H9 (cell line): ENCODE results near the gene KIAA1549. TPM values are rescaled to one million over a fixed set of nuclear protein-coding genes. Genes with fewer than 3 reads are reported as not detected.
A peak's percentile ranks its signal among the peaks of the same experiment; 100 is the strongest.

Experiments
- DNase-seq: peaks from one replicate; pipeline ENCODE4 v3.0.0-alpha.2; 2017
- H2AFZ ChIP-seq: one replicate; pipeline ENCODE4 v1.6.1; 2013; ENCODE audit warnings: mild to moderate bottlenecking, low read length, control low read depth, moderate library complexity
- H2AK5ac ChIP-seq: 2 replicates; pipeline ENCODE4 v1.6.1; 2013; ENCODE audit warnings: low read length, control low read depth, mixed read lengths; ENCODE audit not compliant: insufficient read length
- H2BK120ac ChIP-seq: one replicate; pipeline ENCODE4 v1.6.1; 2013; ENCODE audit warnings: low read depth, mild to moderate bottlenecking, low read length, control low read depth, inconsistent platforms; ENCODE audit not compliant: poor library complexity, severe bottlenecking
- H2BK12ac ChIP-seq: 2 replicates; pipeline ENCODE4 v1.6.1; 2013; ENCODE audit warnings: low read length, control low read depth, mixed read lengths, low read depth; ENCODE audit not compliant: insufficient read length
- H2BK15ac ChIP-seq: 2 replicates; pipeline ENCODE4 v1.6.1; 2013; ENCODE audit warnings: low read depth, low read length, control low read depth
- H2BK20ac ChIP-seq: one replicate; pipeline ENCODE4 v1.6.1; 2013; ENCODE audit warnings: low read depth, mild to moderate bottlenecking, low read length, control low read depth, inconsistent platforms; ENCODE audit not compliant: poor library complexity, severe bottlenecking
- H2BK5ac ChIP-seq: 2 replicates; pipeline ENCODE4 v1.6.1; 2013; ENCODE audit warnings: low read length, control low read depth, mixed read lengths; ENCODE audit not compliant: insufficient read length
- H3K14ac ChIP-seq: 2 replicates; pipeline ENCODE4 v1.6.1; 2013; ENCODE audit warnings: low read length, control low read depth; ENCODE audit not compliant: insufficient read depth
- H3K18ac ChIP-seq: 2 replicates; pipeline ENCODE4 v1.6.1; 2013; ENCODE audit warnings: low read depth, mild to moderate bottlenecking, mixed read lengths, low read length, control low read depth; ENCODE audit not compliant: insufficient read length
- H3K23ac ChIP-seq: 2 replicates; pipeline ENCODE4 v1.6.1; 2013; ENCODE audit warnings: low read length, control low read depth, mixed read lengths, low read depth; ENCODE audit not compliant: insufficient read length
- H3K23me2 ChIP-seq: 2 replicates; pipeline ENCODE4 v1.6.1; 2013; ENCODE audit warnings: low read depth, mild to moderate bottlenecking, mixed read lengths, low read length, control low read depth; ENCODE audit not compliant: insufficient read length, poor library complexity, severe bottlenecking
- H3K27ac ChIP-seq: 2 replicates; pipeline ENCODE4 v1.5.1; 2013; ENCODE audit warnings: low read length, control low read depth, mixed read lengths, low read depth; ENCODE audit not compliant: insufficient read length
- H3K27me3 ChIP-seq: 2 replicates; pipeline ENCODE4 v1.6.1; 2013; ENCODE audit warnings: low read length, control low read depth, inconsistent platforms; ENCODE audit not compliant: insufficient read depth
- H3K4ac ChIP-seq: 2 replicates; pipeline ENCODE4 v1.6.1; 2013; ENCODE audit warnings: low read depth, mild to moderate bottlenecking, control low read depth, inconsistent platforms, low read length, moderate library complexity
- H3K4me1 ChIP-seq: 2 replicates; pipeline ENCODE4 v1.6.1; 2013; ENCODE audit warnings: low read length, control low read depth, inconsistent platforms; ENCODE audit not compliant: insufficient read depth
- H3K4me2 ChIP-seq: 2 replicates; pipeline ENCODE4 v1.6.1; 2013; ENCODE audit warnings: low read length, control low read depth, mixed read lengths; ENCODE audit not compliant: insufficient read length, insufficient read depth
- H3K56ac ChIP-seq: 2 replicates; pipeline ENCODE4 v1.6.1; 2013; ENCODE audit warnings: low read depth, mild to moderate bottlenecking, mixed read lengths, low read length, control low read depth; ENCODE audit not compliant: insufficient read length
- H3K79me1 ChIP-seq: 2 replicates; pipeline ENCODE4 v1.6.1; 2013; ENCODE audit warnings: low read depth, mild to moderate bottlenecking, moderate library complexity, low read length, control low read depth, inconsistent platforms; ENCODE audit not compliant: insufficient read depth, poor library complexity, severe bottlenecking
- H3K79me2 ChIP-seq: 2 replicates; pipeline ENCODE4 v1.6.1; 2013; ENCODE audit warnings: low read length, control low read depth, inconsistent platforms; ENCODE audit not compliant: insufficient read depth
- H3K9ac ChIP-seq: 2 replicates; pipeline ENCODE4 v1.6.1; 2013; ENCODE audit warnings: low read length, control low read depth, mixed read lengths; ENCODE audit not compliant: insufficient read length; ENCODE audit errors: extremely low read depth
- H3K9me3 ChIP-seq: one replicate; pipeline ENCODE4 v1.6.1; 2013; ENCODE audit warnings: low read depth, low read length, inconsistent platforms; ENCODE audit not compliant: control insufficient read depth
- H3T11ph ChIP-seq: one replicate; pipeline ENCODE4 v1.6.1; 2013; ENCODE audit warnings: mild to moderate bottlenecking, low read length, control low read depth, inconsistent platforms
- H4K20me1 ChIP-seq: one replicate; pipeline ENCODE4 v1.6.1; 2013; ENCODE audit not compliant: control insufficient read depth, insufficient read length, insufficient read depth
- H4K5ac ChIP-seq: 2 replicates; pipeline ENCODE4 v1.6.1; 2013; ENCODE audit warnings: low read depth, mild to moderate bottlenecking, mixed read lengths, low read length, control low read depth; ENCODE audit not compliant: insufficient read length
- H4K8ac ChIP-seq: replicated peaks from 2 replicates; pipeline ENCODE4 v1.6.1; 2013; ENCODE audit warnings: low read length, control low read depth, mixed read lengths, low read depth; ENCODE audit not compliant: insufficient read length
- H4K91ac ChIP-seq: 2 replicates; pipeline ENCODE4 v1.6.1; 2013; ENCODE audit warnings: low read depth, mild to moderate bottlenecking, moderate library complexity, mixed read lengths, low read length, control low read depth; ENCODE audit not compliant: insufficient read length
- H3K27ac Mint-ChIP-seq, 3 experiments: 2 replicates in 2 of 3; 3 replicates in 1 of 3; pipeline ENCODE4 v1.8.0; 2020 to 2021; ENCODE audit warnings: mixed read lengths in 3 of 3, mild to moderate bottlenecking in 1 of 3, moderate library complexity in 1 of 3
- H3K27me3 Mint-ChIP-seq: 2 replicates; pipeline ENCODE4 v1.8.0; 2021; ENCODE audit warnings: low read depth, mild to moderate bottlenecking, moderate library complexity, mixed read lengths
- H3K36me3 Mint-ChIP-seq, 3 experiments: 2 replicates in 2 of 3; 3 replicates in 1 of 3; pipeline ENCODE4 v1.8.0; 2020 to 2021; ENCODE audit warnings: low read depth in 3 of 3, mixed read lengths in 3 of 3; ENCODE audit not compliant: insufficient read depth in 1 of 3
- H3K4me1 Mint-ChIP-seq, 2 experiments: 2 replicates each; pipeline ENCODE4 v1.8.0; 2020; ENCODE audit warnings: mixed read lengths in 2 of 2
- H3K4me3 Mint-ChIP-seq, 2 experiments: 2 replicates in 1 of 2; 3 replicates in 1 of 2; pipeline ENCODE4 v1.8.0; 2020 to 2021; ENCODE audit warnings: mild to moderate bottlenecking in 2 of 2, mixed read lengths in 2 of 2, moderate library complexity in 1 of 2
- H3K9me3 Mint-ChIP-seq, 2 experiments: 2 replicates in 1 of 2; 3 replicates in 1 of 2; pipeline ENCODE4 v1.8.0; 2020; ENCODE audit warnings: mild to moderate bottlenecking in 2 of 2, mixed read lengths in 2 of 2, moderate library complexity in 1 of 2
- WGBS: extraction: QIAGEN DNeasy Blood & Tissue Kit; methylation state at CpG from one replicate; pipeline ENCODE4 v1.1.7; 2013; ENCODE audit warnings: missing lambda C conversion rate, low lambda C conversion rate, mixed read lengths; ENCODE audit not compliant: insufficient read length; ENCODE audit errors: extremely low coverage; 5-methylcytosine and 5-hydroxymethylcytosine counted together
- total RNA-seq: library from RNA; stranded (reverse); gene quantifications from 2 replicates; pipeline ENCODE4 v1.2.1, GENCODE V29; 2021
- TF ChIP-seq, protein P1 (sequence below): fragments of 200-600 bp; sonication (generic); conservative IDR thresholded peaks from 3 replicates; pipeline ENCODE4 v1.8.0; 2021; ENCODE audit warnings: antibody characterized with exemption, mild to moderate bottlenecking

The KIAA1549 gene
- total RNA-seq, 1 experiment from 2014 or later = 11.9 TPM

DNA sequence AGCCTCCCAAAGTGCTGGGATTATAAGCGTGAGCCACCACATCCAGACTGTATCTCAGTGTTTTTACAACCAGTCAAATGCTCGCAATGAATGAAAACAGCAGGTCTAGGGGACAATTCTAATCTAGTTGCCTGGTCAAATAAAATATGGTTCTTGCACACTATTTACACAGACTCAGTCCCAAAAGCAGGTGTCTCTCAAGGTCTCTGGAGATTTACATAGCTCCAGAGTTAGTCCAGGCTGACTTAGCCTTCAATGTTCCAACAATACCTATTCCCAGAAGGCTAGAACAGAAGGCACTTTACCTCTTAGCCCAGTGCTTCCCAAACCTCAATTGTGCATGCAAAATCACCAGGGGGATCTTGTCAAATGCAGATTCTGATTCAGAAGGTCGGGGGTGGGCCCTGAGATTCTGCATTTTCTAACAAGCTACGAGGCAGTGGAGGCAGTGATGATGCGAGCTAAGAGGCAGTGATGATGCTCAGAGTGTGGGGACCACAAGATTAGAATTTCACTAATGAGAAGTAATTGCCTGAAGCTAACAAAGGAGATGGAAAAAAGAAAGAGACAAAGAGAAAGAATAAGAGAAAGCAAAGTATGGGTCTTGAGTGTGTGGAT lies 6.4 kb downstream of the KIAA1549 start:
- no peak overlapping the region for H3K56ac ChIP-seq
- peaks cover 9% of the 10 kb centered on the region; the same call in 1 of the 2 replicates for H3K4me1 ChIP-seq
- H3K9me3 Mint-ChIP-seq = no peaks in the 10 kb centered on the region
- peak overlapping the region; percentile 7 for H3K4me2 ChIP-seq
- no peaks in the 10 kb centered on the region for H3K23me2 ChIP-seq
- peak overlapping the region; percentile 16 to 81 (median 36); a peak in 6 of 7 replicates for H3K27ac Mint-ChIP-seq
- no peak overlapping the region for H3K9ac ChIP-seq
- H2BK120ac ChIP-seq = no peak overlapping the region
- no peak overlapping the region for H2BK20ac ChIP-seq
- H3K23ac ChIP-seq = no peak overlapping the region
- no peak overlapping the region for H2AFZ ChIP-seq
- no peak overlapping the region for H4K5ac ChIP-seq
- H4K20me1 ChIP-seq = no peaks in the 10 kb centered on the region
- H2BK15ac ChIP-seq = no peak overlapping the region
- no peak overlapping the region for H3K4ac ChIP-seq
- no peak overlapping the region for H4K91ac ChIP-seq
- H3K9me3 ChIP-seq = no peaks in the 10 kb centered on the region
- H3K27me3 ChIP-seq = no peaks in the 10 kb centered on the region
- H2BK12ac ChIP-seq = no peak overlapping the region
- WGBS = no CpG with 5 or more reads among the region's 5 CpGs
- peaks cover 77 to 84% of the 10 kb centered on the region in 2 experiments for H3K4me1 Mint-ChIP-seq
- peaks cover 6% of the 10 kb centered on the region for H3K79me1 ChIP-seq
- H3T11ph ChIP-seq = no peak overlapping the region
- DNase-seq = no peak
- H4K8ac ChIP-seq = no peak overlapping the region
- H3K79me2 ChIP-seq = peaks cover 6% of the 10 kb centered on the region; the same call in 1 of the 2 replicates
- no peak overlapping the region for H3K27ac ChIP-seq
- H3K27me3 Mint-ChIP-seq = no peaks in the 10 kb centered on the region
- peaks cover 2 to 11% (median 2%) of the 10 kb centered on the region in 3 experiments; a peak in 5 of 7 replicates for H3K36me3 Mint-ChIP-seq
- H3K18ac ChIP-seq = no peak overlapping the region
- H3K14ac ChIP-seq = no peak overlapping the region
- no peak overlapping the region for H2AK5ac ChIP-seq
- no peak overlapping the region for H2BK5ac ChIP-seq
- peak overlapping the region; percentile 3 to 69; a peak in 4 of 5 replicates for H3K4me3 Mint-ChIP-seq
- TF ChIP-seq, protein P1, sequence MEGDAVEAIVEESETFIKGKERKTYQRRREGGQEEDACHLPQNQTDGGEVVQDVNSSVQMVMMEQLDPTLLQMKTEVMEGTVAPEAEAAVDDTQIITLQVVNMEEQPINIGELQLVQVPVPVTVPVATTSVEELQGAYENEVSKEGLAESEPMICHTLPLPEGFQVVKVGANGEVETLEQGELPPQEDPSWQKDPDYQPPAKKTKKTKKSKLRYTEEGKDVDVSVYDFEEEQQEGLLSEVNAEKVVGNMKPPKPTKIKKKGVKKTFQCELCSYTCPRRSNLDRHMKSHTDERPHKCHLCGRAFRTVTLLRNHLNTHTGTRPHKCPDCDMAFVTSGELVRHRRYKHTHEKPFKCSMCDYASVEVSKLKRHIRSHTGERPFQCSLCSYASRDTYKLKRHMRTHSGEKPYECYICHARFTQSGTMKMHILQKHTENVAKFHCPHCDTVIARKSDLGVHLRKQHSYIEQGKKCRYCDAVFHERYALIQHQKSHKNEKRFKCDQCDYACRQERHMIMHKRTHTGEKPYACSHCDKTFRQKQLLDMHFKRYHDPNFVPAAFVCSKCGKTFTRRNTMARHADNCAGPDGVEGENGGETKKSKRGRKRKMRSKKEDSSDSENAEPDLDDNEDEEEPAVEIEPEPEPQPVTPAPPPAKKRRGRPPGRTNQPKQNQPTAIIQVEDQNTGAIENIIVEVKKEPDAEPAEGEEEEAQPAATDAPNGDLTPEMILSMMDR = no peak
